ENCODE data around the gene CENATAC. TPM values are rescaled to one million over a fixed set of nuclear protein-coding genes. Genes with fewer than 3 reads are reported as not detected.
"Not testable (repeated sequence)": the region's sequence is repeated elsewhere in the genome, so short reads cannot be mapped to it uniquely, and the experiment has no call there.

Gene CENATAC
- total and polyA plus RNA-seq, 8 donors: 34.5 to 53.0 (median 41.5) TPM

GRCh38 chr11:119030029-119030328 lies 32.0 kb downstream of the CENATAC start:
- H3K36me3 ChIP-seq: peaks cover 0 to 22% of the 10 kb centered on the region in 2 donors
- peak overlapping the region; percentile 78 to 87 for H3K4me3 ChIP-seq
- H3K9me3 ChIP-seq: no peaks in the 10 kb centered on the region
- no peak for DNase-seq
- H3K27me3 ChIP-seq: no peaks in the 10 kb centered on the region
- TF ChIP-seq CTCF (IDR thresholded peaks at IDR 0.05): no peak
- peak overlapping the region; percentile 75 to 82 for H3K27ac ChIP-seq
- peaks cover 15 to 30% of the 10 kb centered on the region in 2 donors for H3K4me1 ChIP-seq
- intact Hi-C loops (cut with DNase I): no loop called here
- ATAC-seq: no peak

- peaks cover 15 to 25% of the 10 kb centered on the region in 2 donors for H3K4me1 ChIP-seq
- peaks cover 0 to 17% of the 10 kb centered on the region in 2 donors for H3K36me3 ChIP-seq
- no peaks in the 10 kb centered on the region for H3K27me3 ChIP-seq
- ATAC-seq: peak; percentile 96
- no peaks in the 10 kb centered on the region for H3K9me3 ChIP-seq
- TF ChIP-seq CTCF (IDR thresholded peaks at IDR 0.05): no peak
- H3K4me3 ChIP-seq: peak within 1 kb of the TSS; percentile 78 to 87
- peak within 1 kb of the TSS; percentile 75 to 82 for H3K27ac ChIP-seq
- intact Hi-C loops (cut with DNase I): no loop called here
- peak; percentile 85 to 100 (median 98) for DNase-seq
These were observed 32.5 kb downstream of the CENATAC start, which contains the start of gene SLC37A4 for GRCh38 chr11:119030329-119031047. TSS of gene SLC37A4 (minus strand) at chr11:119030877.

GRCh38 chr11:119031912-119032280 lies 34.0 kb downstream of the CENATAC start:
- ATAC-seq (no peak), DNase-seq (no peak)
- H3K27me3 ChIP-seq: no peaks in the 10 kb centered on the region
- TF ChIP-seq CTCF (IDR thresholded peaks at IDR 0.05): no peak
- H3K36me3 ChIP-seq: peaks cover 0 to 7% of the 10 kb centered on the region in 2 donors
- no peak overlapping the region for H3K27ac ChIP-seq
- intact Hi-C loops (cut with DNase I): no loop called here
- H3K4me1 ChIP-seq: peaks cover 15 to 24% of the 10 kb centered on the region in 2 donors
- H3K4me3 ChIP-seq: no peak overlapping the region
- no peaks in the 10 kb centered on the region for H3K9me3 ChIP-seq

GRCh38 chr11:119033421-119033820 lies 35.5 kb downstream of the CENATAC start:
- DNase-seq; H3K27ac ChIP-seq; ATAC-seq; H3K4me3 ChIP-seq; H3K27me3 ChIP-seq; H3K36me3 ChIP-seq; H3K9me3 ChIP-seq; intact Hi-C loops (cut with DNase I): not testable (repeated sequence)
- peaks cover 15 to 24% of the 10 kb centered on the region in 2 donors for H3K4me1 ChIP-seq

GRCh38 chr11:119034813-119035212 lies 36.9 kb downstream of the CENATAC start:
- Histone ChIP-seq H3K36me3 (no peaks in the 10 kb centered on the region), H3K4me1 (peaks cover 3 to 12% of the 10 kb centered on the region in 2 donors), H3K27me3 (no peaks in the 10 kb centered on the region), H3K27ac (no peak overlapping the region), H3K9me3 (no peaks in the 10 kb centered on the region), H3K4me3 (no peak overlapping the region)
- TF ChIP-seq CTCF (IDR thresholded peaks at IDR 0.05): no peak
- ATAC-seq (no peak), DNase-seq (no peak)
- intact Hi-C loops (cut with DNase I): no loop called here

GRCh38 chr11:119038884-119039283 lies 40.9 kb downstream of the CENATAC start:
- DNase-seq: no peak
- no peak for ATAC-seq
- Histone ChIP-seq H3K27me3 (no peaks in the 10 kb centered on the region), H3K27ac (no peak overlapping the region), H3K36me3 (no peaks in the 10 kb centered on the region), H3K9me3 (no peaks in the 10 kb centered on the region), H3K4me3 (no peak overlapping the region), H3K4me1 (peaks cover 0 to 4% of the 10 kb centered on the region in 2 donors)
- intact Hi-C loops (cut with DNase I): no loop called here
- no peak for TF ChIP-seq CTCF (IDR thresholded peaks at IDR 0.05)

- ATAC-seq; H3K36me3 ChIP-seq; H3K27ac ChIP-seq; H3K4me1 ChIP-seq; H3K27me3 ChIP-seq; intact Hi-C loops (cut with DNase I); H3K9me3 ChIP-seq; H3K4me3 ChIP-seq; DNase-seq: not testable (repeated sequence)
These were observed 41.5 kb downstream of the CENATAC start for GRCh38 chr11:119039471-119039870.
